HFFc6 (cell line): ENCODE measurements around the gene GRAMD4. TPM values are rescaled to one million over a fixed set of nuclear protein-coding genes. Genes with fewer than 3 reads are reported as not detected.
"Not testable (repeated sequence)": the region's sequence is repeated elsewhere in the genome, so short reads cannot be mapped to it uniquely, and the experiment has no call there.

Experiments
- DNase-seq: peaks from one replicate; pipeline ENCODE4 v3.0.0-alpha.2; 2018
- H3K27ac Mint-ChIP-seq: 2 replicates; pipeline ENCODE4 v1.8.0; 2020; ENCODE audit warnings: mild to moderate bottlenecking, mixed read lengths
- H3K27me3 Mint-ChIP-seq: 2 replicates; pipeline ENCODE4 v1.8.0; 2021; ENCODE audit warnings: mild to moderate bottlenecking, moderate library complexity, mixed read lengths; ENCODE audit not compliant: insufficient read depth
- H3K36me3 Mint-ChIP-seq: 2 replicates; pipeline ENCODE4 v1.8.0; 2021; ENCODE audit warnings: low read depth, mixed read lengths
- H3K4me1 Mint-ChIP-seq: 2 replicates; pipeline ENCODE4 v1.8.0; 2020; ENCODE audit warnings: low read depth, mixed read lengths
- H3K4me3 Mint-ChIP-seq: 2 replicates; pipeline ENCODE4 v1.8.0; 2020; ENCODE audit warnings: mild to moderate bottlenecking, moderate library complexity, mixed read lengths
- H3K9me3 Mint-ChIP-seq: 2 replicates; pipeline ENCODE4 v1.8.0; 2020; ENCODE audit warnings: mild to moderate bottlenecking, mixed read lengths
- total RNA-seq, 6 experiments: library from RNA; stranded (reverse); fragmentation: NEBNext Ultra II Directional; extraction: Animal tissue kit (Norgen Biotek cat#: 25700); gene quantifications; 2 replicates in 1 of 6; 3 replicates in 5 of 6; pipeline ENCODE4 v1.2.3, GENCODE V29; 2021
- TF ChIP-seq, protein P1 (sequence below): fragments of 200-600 bp; sonication (generic); IDR thresholded peaks from 2 replicates; pipeline ENCODE4 v1.5.0; 2021; ENCODE audit warnings: antibody characterized with exemption, mild to moderate bottlenecking

Gene GRAMD4
- total RNA-seq, 6 experiments from 2014 or later: 6.8 to 16.3 (median 9.5) TPM

- H3K27ac Mint-ChIP-seq: no peak overlapping the region
- peaks cover 11% of the 10 kb centered on the region for H3K4me1 Mint-ChIP-seq
- TF ChIP-seq, protein P1, sequence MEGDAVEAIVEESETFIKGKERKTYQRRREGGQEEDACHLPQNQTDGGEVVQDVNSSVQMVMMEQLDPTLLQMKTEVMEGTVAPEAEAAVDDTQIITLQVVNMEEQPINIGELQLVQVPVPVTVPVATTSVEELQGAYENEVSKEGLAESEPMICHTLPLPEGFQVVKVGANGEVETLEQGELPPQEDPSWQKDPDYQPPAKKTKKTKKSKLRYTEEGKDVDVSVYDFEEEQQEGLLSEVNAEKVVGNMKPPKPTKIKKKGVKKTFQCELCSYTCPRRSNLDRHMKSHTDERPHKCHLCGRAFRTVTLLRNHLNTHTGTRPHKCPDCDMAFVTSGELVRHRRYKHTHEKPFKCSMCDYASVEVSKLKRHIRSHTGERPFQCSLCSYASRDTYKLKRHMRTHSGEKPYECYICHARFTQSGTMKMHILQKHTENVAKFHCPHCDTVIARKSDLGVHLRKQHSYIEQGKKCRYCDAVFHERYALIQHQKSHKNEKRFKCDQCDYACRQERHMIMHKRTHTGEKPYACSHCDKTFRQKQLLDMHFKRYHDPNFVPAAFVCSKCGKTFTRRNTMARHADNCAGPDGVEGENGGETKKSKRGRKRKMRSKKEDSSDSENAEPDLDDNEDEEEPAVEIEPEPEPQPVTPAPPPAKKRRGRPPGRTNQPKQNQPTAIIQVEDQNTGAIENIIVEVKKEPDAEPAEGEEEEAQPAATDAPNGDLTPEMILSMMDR: no peak
- no peak for DNase-seq
- 0 out of 2 replicates have a peak, but pooled peaks cover 7% of the 10 kb centered on the region for H3K36me3 Mint-ChIP-seq
- H3K27me3 Mint-ChIP-seq: peaks cover 7% of the 10 kb centered on the region
- peaks cover 7% of the 10 kb centered on the region; the same call in 1 of the 2 replicates for H3K9me3 Mint-ChIP-seq
- H3K4me3 Mint-ChIP-seq: no peak overlapping the region
These were observed 20.3 kb downstream of the GRAMD4 start for GRCh38 chr22:46640293-46641055.

DNA sequence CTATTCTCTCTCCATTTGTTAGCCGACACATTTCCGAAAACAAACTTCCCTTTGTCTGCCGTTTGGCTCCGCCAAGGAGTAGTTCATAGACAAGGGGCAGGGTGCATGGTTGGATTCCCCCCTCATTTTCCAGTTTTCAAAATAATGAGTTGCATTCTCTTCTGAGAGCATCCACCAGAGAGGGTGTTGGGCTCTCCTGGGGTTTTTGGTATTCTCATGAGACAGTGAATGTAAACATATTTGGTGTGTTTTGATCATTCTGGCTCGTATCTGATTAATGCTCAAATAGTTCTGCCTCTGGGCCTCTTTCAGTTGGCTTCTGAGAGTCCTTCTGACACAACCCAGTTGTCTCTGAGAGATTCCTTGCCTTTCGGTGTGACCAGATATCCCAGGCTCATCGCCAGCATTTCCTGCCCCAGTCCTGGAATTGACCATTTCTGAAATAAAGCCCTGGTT lies 21.7 kb downstream of the GRAMD4 start:
- Mint-ChIP-seq H3K4me1 (peaks cover 11% of the 10 kb centered on the region), H3K27ac (no peak overlapping the region), H3K9me3 (peaks cover 7% of the 10 kb centered on the region; the same call in 1 of the 2 replicates), H3K36me3 (0 out of 2 replicates have a peak, but pooled peaks cover 7% of the 10 kb centered on the region), H3K4me3 (no peak overlapping the region), H3K27me3 (peaks cover 7% of the 10 kb centered on the region)
- DNase-seq: peak; percentile 15
- TF ChIP-seq, protein P1: no peak

GRCh38 chr22:46642840-46643480 lies 22.8 kb downstream of the GRAMD4 start:
- H3K27me3 Mint-ChIP-seq, H3K4me3 Mint-ChIP-seq, DNase-seq, H3K36me3 Mint-ChIP-seq, H3K9me3 Mint-ChIP-seq, H3K27ac Mint-ChIP-seq: not testable (repeated sequence)
- H3K4me1 Mint-ChIP-seq: peaks cover 11% of the 10 kb centered on the region

- Mint-ChIP-seq H3K36me3 (0 out of 2 replicates have a peak, but pooled peaks cover 7% of the 10 kb centered on the region), H3K27me3 (peaks cover 7% of the 10 kb centered on the region; the same call in 1 of the 2 replicates), H3K9me3 (peaks cover 10% of the 10 kb centered on the region), H3K27ac (no peak overlapping the region), H3K4me1 (peaks cover 7% of the 10 kb centered on the region), H3K4me3 (no peak overlapping the region; the same call in 1 of the 2 replicates)
- TF ChIP-seq, protein P1: no peak
- DNase-seq: no peak
These were observed 26.5 kb downstream of the GRAMD4 start for GRCh38 chr22:46646531-46647215.

- not testable (repeated sequence) for H3K4me1 Mint-ChIP-seq, H3K4me3 Mint-ChIP-seq, H3K36me3 Mint-ChIP-seq, DNase-seq, H3K27ac Mint-ChIP-seq, H3K9me3 Mint-ChIP-seq, H3K27me3 Mint-ChIP-seq
These were observed 28.1 kb downstream of the GRAMD4 start for GRCh38 chr22:46648225-46648820.
